K562 (cell line): Measurements from ENCODE around the gene TXNRD3. TPM values are rescaled to one million over a fixed set of nuclear protein-coding genes. Genes with fewer than 3 reads are reported as not detected.

Source experiments
- ATAC-seq: fragments of 200-7000 bp; cut with Tn5 transposase; 3 replicates; pipeline ENCODE4 v1.9.1; 2020; ENCODE audit warnings: moderate library complexity
- BruUV-seq: library from RNA; stranded (reverse); fragments of 400-500 nt; replicated peaks from 2 replicates; lab custom pipeline; 2021; lab: Mats Ljungman, UMichigan
- CTCF ChIA-PET: fragments of 300-600 bp; formaldehyde crosslinking; extraction: SDS; loops from one replicate; lab custom pipeline; 2021; ENCODE audit warnings: low intra/inter-chr PET ratio; lab: Yijun Ruan, JAX
- POLR2A ChIA-PET: fragments of 300-600, 350-650 bp; sonication (Branson Sonifier 250); formaldehyde crosslinking; extraction: SDS; loops from one replicate; lab custom pipeline; 2021; ENCODE audit warnings: antibody characterized with exemption, inconsistent platforms; lab: Yijun Ruan, JAX
- DNase-seq, 4 experiments: peaks; one replicate each; pipeline versions ENCODE4 v3.0.0 to v3.0.0-alpha.2; 2011 to 2018; ENCODE audit warnings: low spot score in 3 of 4, mixed read lengths in 3 of 4; ENCODE audit errors: extremely low read depth in 1 of 4
- FAIRE-seq: peaks from 2 replicates; lab custom pipeline; 2011; peaks lifted over from hg19 to GRCh38; lab: Jason Lieb, UNC
- H2AFZ ChIP-seq: 2 replicates; pipeline ENCODE4 v1.6.0; 2011; ENCODE audit warnings: low read depth, low read length, control low read depth, inconsistent platforms
- H3K27ac ChIP-seq: fragments of 200-600 bp; 3 replicates; pipeline ENCODE4 v1.8.0; 2011; ENCODE audit warnings: low read depth, mild to moderate bottlenecking, control low read depth, inconsistent platforms, low read length, moderate library complexity, mixed read lengths; ENCODE audit errors: extremely low read depth
- H3K27me3 ChIP-seq, 2 experiments: fragments of 300-600 bp in 1 of 2; 2 replicates in 1 of 2; 3 replicates in 1 of 2; pipeline versions ENCODE4 v1.6.0 to v1.8.0; 2011; ENCODE audit warnings: inconsistent platforms in 2 of 2, low read length in 2 of 2, mild to moderate bottlenecking in 1 of 2, mixed read lengths in 1 of 2, moderate library complexity in 1 of 2; ENCODE audit not compliant: control insufficient read depth in 2 of 2, insufficient read depth in 2 of 2
- H3K36me3 ChIP-seq: fragments of 300-600 bp; 3 replicates; pipeline ENCODE4 v1.8.0; 2011; ENCODE audit warnings: mild to moderate bottlenecking, low read length, inconsistent platforms; ENCODE audit not compliant: control insufficient read depth, insufficient read depth
- H3K4me1 ChIP-seq, 2 experiments: fragments of 200-600 bp in 1 of 2; replicated peaks in 1 of 2; 2 replicates in 1 of 2; 3 replicates in 1 of 2; pipeline versions ENCODE4 v1.5.1 to v1.8.0; 2011; ENCODE audit warnings: inconsistent platforms in 2 of 2, low read length in 2 of 2, mild to moderate bottlenecking in 1 of 2, mixed read lengths in 1 of 2, moderate library complexity in 1 of 2; ENCODE audit not compliant: control insufficient read depth in 2 of 2, insufficient read depth in 2 of 2
- H3K4me2 ChIP-seq: 2 replicates; pipeline ENCODE4 v1.6.1; 2011; ENCODE audit warnings: low read length, control low read depth, inconsistent platforms, mixed read lengths; ENCODE audit not compliant: insufficient read depth
- H3K4me3 ChIP-seq: fragments of 200-600 bp; sonication (generic), shearing (Covaris generic); 2 replicates; pipeline ENCODE4 v1.5.1; 2016; ENCODE audit warnings: control low read depth, inconsistent platforms
- H3K79me2 ChIP-seq: fragments of 200-600 bp; 3 replicates; pipeline ENCODE4 v1.8.0; 2011; ENCODE audit warnings: low read length, inconsistent platforms; ENCODE audit not compliant: control insufficient read depth, insufficient read depth
- H3K9ac ChIP-seq, 2 experiments: 2 replicates each; pipeline versions ENCODE4 v1.6.0 to v1.6.1; 2011; ENCODE audit warnings: low read depth in 2 of 2, low read length in 2 of 2, control low read depth in 1 of 2, inconsistent platforms in 1 of 2, mild to moderate bottlenecking in 1 of 2, mixed read lengths in 1 of 2; ENCODE audit not compliant: insufficient read depth in 1 of 2
- H3K9me1 ChIP-seq: one replicate; pipeline ENCODE4 v1.6.0; 2011; ENCODE audit warnings: inconsistent platforms, mild to moderate bottlenecking, low read length, moderate library complexity; ENCODE audit not compliant: control insufficient read depth, insufficient read depth
- H3K9me3 ChIP-seq: replicated peaks from 2 replicates; pipeline ENCODE4 v1.5.1; 2011; ENCODE audit warnings: low read depth, low read length, inconsistent platforms; ENCODE audit not compliant: control insufficient read depth, insufficient read depth
- H4K20me1 ChIP-seq: replicated peaks from 2 replicates; pipeline ENCODE4 v1.6.1; 2011; ENCODE audit warnings: low read length, inconsistent platforms, mixed read lengths; ENCODE audit not compliant: control insufficient read depth, insufficient read depth
- ARID1B ChIP-seq: fragments of 450-650 bp; IDR thresholded peaks from 2 replicates; pipeline ENCODE4 v1.6.1; 2016; ENCODE audit warnings: antibody characterized with exemption, mild to moderate bottlenecking, inconsistent platforms
- BACH1 ChIP-seq: fragments of 200-800 bp; sonication (Bioruptor generic); IDR thresholded peaks from 2 replicates; pipeline ENCODE4 v1.6.1; 2016; ENCODE audit warnings: missing genetic modification characterization, missing compliant biosample characterization
- C11orf30 ChIP-seq: fragments of 450-650 bp; IDR thresholded peaks from 2 replicates; pipeline ENCODE4 v1.6.1; 2016; ENCODE audit warnings: low read depth, mild to moderate bottlenecking
- CXXC5 ChIP-seq: fragments of 250-450 bp; sonication (Bioruptor Pico); IDR thresholded peaks from 2 replicates; pipeline ENCODE4 v1.8.0; 2022; ENCODE audit warnings: inconsistent platforms, mild to moderate bottlenecking, moderate library complexity
- FIP1L1 ChIP-seq: fragments of 200-400 bp; formaldehyde crosslinking; IDR thresholded peaks from 2 replicates; pipeline ENCODE4 v1.6.1; 2018; ENCODE audit warnings: mild to moderate bottlenecking, low read depth, low read length; ENCODE audit not compliant: poor library complexity, severe bottlenecking
- FOSL1 ChIP-seq: fragments of 200-800 bp; sonication (Bioruptor generic); conservative IDR thresholded peaks from 2 replicates; pipeline ENCODE4 v1.6.1; 2016; ENCODE audit warnings: missing genetic modification characterization, missing compliant biosample characterization
- JUND ChIP-seq, 2 experiments: IDR thresholded peaks; 2 replicates in 1 of 2; 3 replicates in 1 of 2; pipeline ENCODE4 v1.6.1; 2011; ENCODE audit warnings: borderline replicate concordance in 2 of 2, low read depth in 2 of 2, low read length in 2 of 2, improper control_type of control experiment in 1 of 2, missing biosample characterization in 1 of 2, missing genetic modification characterization in 1 of 2, missing genetic modification reagents in 1 of 2
- MAFF ChIP-seq: IDR thresholded peaks from 2 replicates; pipeline ENCODE4 v1.6.1; 2012; ENCODE audit warnings: low read length, improper control_type of control experiment
- MAFG ChIP-seq: fragments of 450-650 bp; conservative IDR thresholded peaks from 2 replicates; pipeline ENCODE4 v1.6.1; 2016; ENCODE audit warnings: missing genetic modification characterization, missing compliant biosample characterization
- MAFK ChIP-seq: IDR thresholded peaks from 2 replicates; pipeline ENCODE4 v1.6.1; 2011; ENCODE audit warnings: low read length, improper control_type of control experiment
- NFE2 ChIP-seq: IDR thresholded peaks from 2 replicates; pipeline ENCODE4 v1.6.1; 2014; ENCODE audit warnings: antibody characterized with exemption, low read depth
- NFE2L1 ChIP-seq: fragments of 450-650 bp; IDR thresholded peaks from 2 replicates; pipeline ENCODE4 v1.6.1; 2016; ENCODE audit warnings: missing genetic modification characterization, low read depth, mild to moderate bottlenecking, missing compliant biosample characterization, moderate library complexity, borderline replicate concordance
- PCBP2 ChIP-seq: fragments of 200-400 bp; formaldehyde crosslinking; IDR thresholded peaks from 2 replicates; pipeline ENCODE4 v1.6.1; 2018; ENCODE audit warnings: low read length, low read depth, mild to moderate bottlenecking, moderate library complexity; ENCODE audit not compliant: poor library complexity, severe bottlenecking
- RAD51 ChIP-seq: fragments of 450-650 bp; IDR thresholded peaks from 2 replicates; pipeline ENCODE4 v1.7.1; 2016; ENCODE audit warnings: low read depth, mild to moderate bottlenecking, borderline replicate concordance
- SMARCA4 ChIP-seq: fragments of 450-650 bp; IDR thresholded peaks from 2 replicates; pipeline ENCODE4 v1.6.1; 2016
- ZNF316 ChIP-seq: fragments of 450-650 bp; IDR thresholded peaks from 2 replicates; pipeline ENCODE4 v1.6.1; 2016
- ZNF347 ChIP-seq: fragments of 450-650 bp; formaldehyde crosslinking; IDR thresholded peaks from 2 replicates; pipeline ENCODE4 v1.4.0; 2020; ENCODE audit warnings: low read depth, mild to moderate bottlenecking, moderate library complexity
- ZNF644 ChIP-seq: fragments of 200-800 bp; sonication (Bioruptor generic); IDR thresholded peaks from 2 replicates; pipeline ENCODE4 v1.6.1; 2016; ENCODE audit warnings: low read depth, missing genetic modification characterization, missing compliant biosample characterization
- ZNF764 ChIP-seq: fragments of 250-450 bp; sonication (Bioruptor Pico); IDR thresholded peaks from 2 replicates; pipeline ENCODE4 v1.4.0; 2020; ENCODE audit warnings: low read depth, mild to moderate bottlenecking, moderate library complexity
- WGBS: fragments of 100-300 bp; shearing (Covaris generic); methylation state at CpG from one replicate; pipeline ENCODE4 v1.1.6; 2016; ENCODE audit warnings: low coverage, mixed read lengths; ENCODE audit not compliant: insufficient coverage; ENCODE audit errors: missing lambda C conversion rate; 5-methylcytosine and 5-hydroxymethylcytosine counted together
- in situ Hi-C: fragments of 300-500 bp; cut with MboI; formaldehyde crosslinking; loops from 4 replicates; pipeline ENCODE4 v1.15.0; 2018; ENCODE audit warnings: inconsistent platforms, mixed read lengths
- intact Hi-C: fragments of 100-400 bp; cut with micrococcal nuclease; formaldehyde crosslinking; loops from 2 replicates; pipeline ENCODE4 v1.14.2; 2022
- polyA plus RNA-seq, 8 experiments: library from polyadenylated mRNA; depleted of rRNA in 4 of 8; stranded (reverse) in 5 of 8; unstranded in 3 of 8; fragments of >200 nt; fragmentation: Nextera tagmentation in 2 of 8; fragmentation: Illumina TruSeq in 1 of 8; extraction: Ambion mirVana in 2 of 8; extraction: Trizol in 1 of 8; gene quantifications; 2 replicates each; pipeline versions ENCODE4 v1.2.1 to v1.2.3, GENCODE V29; 2011 to 2014; ENCODE audit warnings: inconsistent platforms in 1 of 8, missing spikeins in 1 of 8
- total RNA-seq, 7 experiments: library from RNA; depleted of rRNA in 6 of 7; stranded (reverse); fragments of >200 nt in 6 of 7; fragmentation: Illumina TruSeq in 2 of 7; extraction: Trizol in 2 of 7; gene quantifications; 2 replicates each; pipeline versions ENCODE4 v1.2.1 to v1.2.3, GENCODE V29; 2011 to 2021; ENCODE audit warnings: low replicate concordance in 1 of 7
- TF ChIP-seq, protein P1 (sequence below): sonication (generic); IDR thresholded peaks from 2 replicates; pipeline ENCODE4 v1.6.1; 2016
- TF ChIP-seq, protein P2 (sequence below), 2 experiments: fragments of 450-650 bp in 1 of 2; sonication (generic) in 1 of 2; formaldehyde crosslinking in 1 of 2; IDR thresholded peaks in 1 of 2; conservative IDR thresholded peaks in 1 of 2; 2 replicates each; pipeline versions ENCODE4 v1.6.1 to v1.8.1; 2016 to 2023; ENCODE audit warnings: mild to moderate bottlenecking in 2 of 2, moderate library complexity in 2 of 2, inconsistent platforms in 1 of 2, missing genetic modification reagents in 1 of 2

Gene TXNRD3
- total and polyA plus RNA-seq, 9 of the 15 experiments (the other 6 are each of a cell fraction or from before 2014, with no cell fraction given), result 0.96 to 2.3 (median 1.7) TPM

DNA sequence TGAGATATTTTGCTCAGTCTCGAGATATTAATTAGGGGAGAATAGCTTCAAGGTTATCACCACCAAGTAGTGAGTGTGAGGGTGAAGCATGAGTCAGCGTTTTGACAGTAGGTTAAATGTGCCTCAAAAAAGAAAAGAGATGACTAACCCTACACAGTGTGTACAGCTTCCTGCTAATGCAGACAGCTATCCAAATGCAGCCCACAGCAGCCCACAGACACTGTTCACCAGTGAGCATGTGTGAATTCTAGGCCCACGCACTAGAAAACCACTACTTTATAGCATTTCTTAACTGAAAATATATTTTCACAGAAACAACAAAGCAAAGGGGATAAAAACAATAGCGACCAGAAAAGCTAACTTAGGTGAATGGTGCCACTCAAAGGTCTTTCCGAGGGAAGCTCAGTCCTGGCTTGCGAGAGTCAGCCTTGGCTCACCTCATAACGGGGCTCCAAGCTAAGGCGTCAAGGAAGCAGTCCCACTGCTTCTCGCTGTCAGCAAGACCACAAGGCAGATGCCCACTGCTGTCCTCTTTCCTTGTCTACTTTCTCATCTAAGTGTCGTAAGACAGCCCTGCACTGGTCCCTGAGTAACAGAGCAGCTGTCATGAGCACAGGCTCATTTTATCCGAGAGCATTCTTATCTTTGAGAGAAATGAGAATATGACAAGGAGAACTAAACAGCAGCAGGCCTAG is 47.6 kb downstream of the TXNRD3 start:
- peak overlapping the region; percentile 75 for H2AFZ ChIP-seq
- 33% methylated on average over 11 of the region's 11 CpGs for WGBS
- no TSS peak for BruUV-seq

More for the DNA sequence above, 47.6 kb downstream of the TXNRD3 start:
- Histone ChIP-seq H3K4me1 (peaks cover 5 to 12% of the 10 kb centered on the region in 2 experiments; a peak in 3 of 5 replicates), H3K4me3 (no peak overlapping the region), H3K36me3 (no peaks in the 10 kb centered on the region), H3K9ac (no peak overlapping the region), H3K4me2 (peak overlapping the region; percentile 29; the same call in 1 of the 2 replicates), H3K9me1 (no peaks in the 10 kb centered on the region), H3K27me3 (no peaks in the 10 kb centered on the region), H3K9me3 (no peaks in the 10 kb centered on the region), H4K20me1 (no peaks in the 10 kb centered on the region), H3K79me2 (no peaks in the 10 kb centered on the region), H3K27ac (peak overlapping the region; percentile 40; the same call in 2 of the 3 replicates)
- POLR2A ChIA-PET, result interaction anchor here (0.8 kb wide), 1 partner anchor 38 kb away, joined by 3 read pairs; no protein-coding TSS in a partner anchor
- ATAC-seq (peak; percentile 90), FAIRE-seq (peak; percentile 89), DNase-seq (peak; percentile 6 to 59 (median 22))
- CTCF ChIA-PET, result no interaction called here
- intact Hi-C loops (no loop called here), in situ Hi-C loops (no loop called here)
- TF ChIP-seq CXXC5 (CRISPR knock-in tag), result no peak
- no peak for TF ChIP-seq ZNF644 (tag)
- TF ChIP-seq ZNF347 (CRISPR knock-in tag), result no peak
- TF ChIP-seq C11orf30, result peak; percentile 95
- TF ChIP-seq, protein P1, sequence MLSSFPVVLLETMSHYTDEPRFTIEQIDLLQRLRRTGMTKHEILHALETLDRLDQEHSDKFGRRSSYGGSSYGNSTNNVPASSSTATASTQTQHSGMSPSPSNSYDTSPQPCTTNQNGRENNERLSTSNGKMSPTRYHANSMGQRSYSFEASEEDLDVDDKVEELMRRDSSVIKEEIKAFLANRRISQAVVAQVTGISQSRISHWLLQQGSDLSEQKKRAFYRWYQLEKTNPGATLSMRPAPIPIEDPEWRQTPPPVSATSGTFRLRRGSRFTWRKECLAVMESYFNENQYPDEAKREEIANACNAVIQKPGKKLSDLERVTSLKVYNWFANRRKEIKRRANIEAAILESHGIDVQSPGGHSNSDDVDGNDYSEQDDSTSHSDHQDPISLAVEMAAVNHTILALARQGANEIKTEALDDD, result peak; percentile 58; the same call in 1 of the 2 replicates
- TF ChIP-seq, protein P2, sequence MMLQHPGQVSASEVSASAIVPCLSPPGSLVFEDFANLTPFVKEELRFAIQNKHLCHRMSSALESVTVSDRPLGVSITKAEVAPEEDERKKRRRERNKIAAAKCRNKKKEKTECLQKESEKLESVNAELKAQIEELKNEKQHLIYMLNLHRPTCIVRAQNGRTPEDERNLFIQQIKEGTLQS (IDR thresholded peaks at IDR 0.05), result peak; percentile 61
- TF ChIP-seq, protein P2 (CRISPR knock-in tag; conservative IDR thresholded peaks at IDR 0.05), result no peak
- peak; percentile 78 for TF ChIP-seq NFE2L1 (tag)
- TF ChIP-seq MAFF, result peak; percentile 93
- peak; percentile 93 for TF ChIP-seq BACH1 (tag)
- TF ChIP-seq ARID1B, result peak; percentile 52
- no peak for TF ChIP-seq RAD51
- peak; percentile 97 for TF ChIP-seq MAFG (tag)
- TF ChIP-seq FIP1L1, result no peak
- peak; percentile 98 for TF ChIP-seq ZNF316
- no peak; the same call in 1 of the 2 replicates for TF ChIP-seq JUND (IDR thresholded peaks at IDR 0.05; ENCODE audit: borderline replicate concordance, low read depth, low read length)
- peak; percentile 64; the same call in 1 of the 3 replicates for TF ChIP-seq JUND (tag; IDR thresholded peaks at IDR 0.05; ENCODE audit: borderline replicate concordance, low read depth, low read length)
- peak; percentile 91 for TF ChIP-seq MAFK
- TF ChIP-seq SMARCA4, result peak; percentile 48; the same call in 1 of the 2 replicates
- no peak for TF ChIP-seq PCBP2
- TF ChIP-seq ZNF764 (CRISPR knock-in tag), result no peak
- peak; percentile 93 for TF ChIP-seq NFE2
- TF ChIP-seq FOSL1 (tag), result peak; percentile 69
- TF ChIP-seq, all 486 proteins: peak for 14
